Hepatocyte (in vitro differentiated cells): ENCODE results near the gene HNRNPA3. TPM values are rescaled to one million over a fixed set of nuclear protein-coding genes. Genes with fewer than 3 reads are reported as not detected.
"Not testable (repeated sequence)": the region's sequence is repeated elsewhere in the genome, so short reads cannot be mapped to it uniquely, and the experiment has no call there.

Source experiments
- DNase-seq: peaks from one replicate; pipeline ENCODE4 v3.0.0-alpha.2; 2016; ENCODE audit warnings: low spot score
- H2AFZ ChIP-seq: fragments of 200-600 bp; sonication (generic); 2 replicates; pipeline ENCODE4 v1.6.0; 2016; ENCODE audit warnings: antibody characterized with exemption, mild to moderate bottlenecking
- H3K27ac ChIP-seq: fragments of 200-600 bp; sonication (generic); 2 replicates; pipeline ENCODE4 v1.5.1; 2016; ENCODE audit warnings: mild to moderate bottlenecking
- H3K27me3 ChIP-seq: fragments of 200-600 bp; sonication (generic); 2 replicates; pipeline ENCODE4 v1.6.1; 2016
- H3K36me3 ChIP-seq: fragments of 200-600 bp; sonication (generic); replicated peaks from 2 replicates; pipeline ENCODE4 v1.5.1; 2016; ENCODE audit warnings: low read depth; ENCODE audit not compliant: insufficient read depth
- H3K4me1 ChIP-seq: fragments of 200-600 bp; sonication (generic); 2 replicates; pipeline ENCODE4 v1.5.1; 2016; ENCODE audit warnings: mild to moderate bottlenecking, moderate library complexity; ENCODE audit not compliant: insufficient read depth
- H3K4me2 ChIP-seq: fragments of 200-600 bp; sonication (generic); 2 replicates; pipeline ENCODE4 v1.6.0; 2016
- H3K4me3 ChIP-seq: fragments of 200-600 bp; sonication (generic); 2 replicates; pipeline ENCODE4 v1.5.1; 2016; ENCODE audit warnings: mild to moderate bottlenecking
- H3K79me2 ChIP-seq: fragments of 200-600 bp; sonication (generic); 2 replicates; pipeline ENCODE4 v1.6.0; 2017; ENCODE audit warnings: mild to moderate bottlenecking
- H3K9me2 ChIP-seq: fragments of 200-600 bp; sonication (generic); replicated peaks from 2 replicates; pipeline ENCODE4 v1.6.0; 2017; ENCODE audit warnings: mild to moderate bottlenecking; ENCODE audit not compliant: insufficient read depth
- H3K9me3 ChIP-seq: fragments of 200-600 bp; sonication (generic); 2 replicates; pipeline ENCODE4 v1.5.1; 2016; ENCODE audit warnings: low read depth, mild to moderate bottlenecking
- H4K20me1 ChIP-seq: fragments of 200-600 bp; sonication (generic); 2 replicates; pipeline ENCODE4 v1.6.0; 2016; ENCODE audit warnings: mild to moderate bottlenecking; ENCODE audit not compliant: insufficient read depth, poor library complexity, severe bottlenecking
- EZH2 ChIP-seq: fragments of 200-600 bp; sonication (generic); IDR thresholded peaks from 2 replicates; pipeline ENCODE4 v1.6.1; 2016; ENCODE audit warnings: antibody characterized with exemption, mild to moderate bottlenecking, borderline replicate concordance
- EZH2phosphoT487 ChIP-seq: fragments of 200-600 bp; sonication (generic); IDR thresholded peaks from one replicate; pipeline ENCODE4 v1.6.1; 2018; ENCODE audit warnings: antibody characterized with exemption, mild to moderate bottlenecking, low read depth, moderate library complexity; ENCODE audit not compliant: unreplicated experiment, severe bottlenecking
- WGBS: methylation state at CpG from one replicate; pipeline ENCODE4 v1.1.6; 2016; ENCODE audit warnings: low lambda C conversion rate; ENCODE audit errors: missing lambda C conversion rate; 5-methylcytosine and 5-hydroxymethylcytosine counted together
- polyA plus RNA-seq: library from polyadenylated mRNA; unstranded; fragments of >200 nt; fragmentation: Nextera tagmentation; extraction: Ambion mirVana; gene quantifications from 2 replicates; pipeline ENCODE4 v1.2.1, GENCODE V29; 2016
- total RNA-seq: library from RNA; depleted of rRNA; stranded (reverse); fragments of >200 nt; gene quantifications from 2 replicates; pipeline ENCODE4 v1.2.3, GENCODE V29; 2014
- TF ChIP-seq, protein P1 (sequence below): fragments of 200-600 bp; sonication (generic); IDR thresholded peaks from 2 replicates; pipeline ENCODE4 v1.5.1; 2016; ENCODE audit warnings: antibody characterized with exemption, mild to moderate bottlenecking; ENCODE audit not compliant: poor library complexity

HNRNPA3 gene
- total and polyA plus RNA-seq, 2 experiments from 2014 or later: 56.1 to 59.5 TPM

DNA sequence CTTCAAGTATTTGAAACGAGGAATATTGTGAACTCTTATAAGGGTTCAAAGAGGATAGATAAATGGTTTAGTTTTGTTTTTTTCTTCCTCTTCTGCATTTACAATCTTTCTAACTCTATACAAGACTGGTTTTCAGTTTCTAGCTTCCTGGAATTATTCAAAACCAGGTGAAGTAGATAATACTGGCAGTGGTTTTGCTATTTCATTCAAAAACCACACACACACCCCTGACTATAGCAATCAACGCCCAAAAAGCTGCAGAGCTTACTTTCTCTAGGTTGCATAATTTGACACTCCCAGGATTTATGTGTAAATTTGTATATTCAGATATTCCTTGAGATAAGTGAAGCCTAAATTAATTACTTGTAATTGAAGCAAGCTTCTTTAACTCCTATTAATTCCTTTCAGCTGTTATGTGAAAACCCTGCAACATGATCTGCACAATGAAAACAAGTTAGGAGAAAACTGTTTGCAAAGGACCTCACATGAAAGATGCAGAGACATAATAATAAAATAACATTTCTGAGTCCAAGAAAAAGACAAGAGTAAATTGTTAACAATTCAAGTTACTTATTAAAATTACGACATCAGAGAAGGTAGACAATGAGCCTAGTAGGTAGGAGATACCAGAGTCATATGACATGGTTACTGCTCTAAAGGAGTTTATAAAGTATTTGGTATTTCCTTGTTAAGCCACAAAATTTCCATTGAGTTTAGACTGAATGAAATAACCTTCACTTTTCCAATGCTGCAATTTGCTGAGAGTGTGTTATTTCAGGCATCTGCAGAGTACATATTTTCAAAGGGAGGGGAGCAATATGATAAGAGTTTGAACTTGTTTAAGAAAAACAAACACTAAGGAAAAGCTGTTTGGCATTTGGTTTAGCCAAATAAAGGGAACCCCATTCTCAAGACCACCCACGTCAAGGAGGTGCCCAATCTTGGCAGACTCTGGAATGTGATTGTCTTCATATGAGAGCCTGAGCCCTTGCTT lies 53.5 kb downstream of the HNRNPA3 start:
- no peaks in the 10 kb centered on the region for H3K36me3 ChIP-seq

DNA sequence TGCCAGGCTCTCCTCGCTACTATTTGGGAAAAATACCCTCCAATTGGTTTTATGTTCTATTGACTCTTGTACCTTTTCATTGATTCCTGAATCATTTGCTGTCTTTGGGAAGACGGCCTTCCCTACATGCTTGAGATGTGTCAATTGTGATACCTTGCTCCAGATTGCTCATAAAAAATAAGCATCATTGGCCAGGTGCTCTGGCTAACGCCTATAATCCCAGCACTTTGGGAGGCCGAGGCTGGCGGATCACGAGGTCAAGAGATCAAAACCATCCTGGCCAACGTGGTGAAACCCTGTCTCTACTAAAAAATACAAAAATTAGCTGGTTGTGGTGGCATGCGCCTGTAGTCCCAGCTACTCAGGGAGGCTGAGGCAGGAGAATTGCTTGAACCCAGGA lies 54.4 kb downstream of the HNRNPA3 start:
- H3K36me3 ChIP-seq, H3K4me3 ChIP-seq, H3K27me3 ChIP-seq, H3K9me3 ChIP-seq, H4K20me1 ChIP-seq, H2AFZ ChIP-seq, DNase-seq, H3K9me2 ChIP-seq: not testable (repeated sequence)
- 82% methylated on average over 8 of the region's 8 CpGs for WGBS
- Histone ChIP-seq H3K79me2 (peaks cover 21% of the 10 kb centered on the region), H3K4me1 (peaks cover 17% of the 10 kb centered on the region), H3K27ac (peak overlapping the region; percentile 100), H3K4me2 (peak overlapping the region; percentile 80)

More for the DNA sequence above, 53.5 kb downstream of the HNRNPA3 start:
- TF ChIP-seq EZH2 (no peak), EZH2phosphoT487 (no peak)
- TF ChIP-seq, protein P1, sequence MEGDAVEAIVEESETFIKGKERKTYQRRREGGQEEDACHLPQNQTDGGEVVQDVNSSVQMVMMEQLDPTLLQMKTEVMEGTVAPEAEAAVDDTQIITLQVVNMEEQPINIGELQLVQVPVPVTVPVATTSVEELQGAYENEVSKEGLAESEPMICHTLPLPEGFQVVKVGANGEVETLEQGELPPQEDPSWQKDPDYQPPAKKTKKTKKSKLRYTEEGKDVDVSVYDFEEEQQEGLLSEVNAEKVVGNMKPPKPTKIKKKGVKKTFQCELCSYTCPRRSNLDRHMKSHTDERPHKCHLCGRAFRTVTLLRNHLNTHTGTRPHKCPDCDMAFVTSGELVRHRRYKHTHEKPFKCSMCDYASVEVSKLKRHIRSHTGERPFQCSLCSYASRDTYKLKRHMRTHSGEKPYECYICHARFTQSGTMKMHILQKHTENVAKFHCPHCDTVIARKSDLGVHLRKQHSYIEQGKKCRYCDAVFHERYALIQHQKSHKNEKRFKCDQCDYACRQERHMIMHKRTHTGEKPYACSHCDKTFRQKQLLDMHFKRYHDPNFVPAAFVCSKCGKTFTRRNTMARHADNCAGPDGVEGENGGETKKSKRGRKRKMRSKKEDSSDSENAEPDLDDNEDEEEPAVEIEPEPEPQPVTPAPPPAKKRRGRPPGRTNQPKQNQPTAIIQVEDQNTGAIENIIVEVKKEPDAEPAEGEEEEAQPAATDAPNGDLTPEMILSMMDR: no peak
- 22% methylated on average over 4 of the region's 4 CpGs for WGBS
- no peaks in the 10 kb centered on the region for H3K9me3 ChIP-seq
- H3K27me3 ChIP-seq: no peaks in the 10 kb centered on the region
- peak overlapping the region; percentile 80 for H3K4me2 ChIP-seq
- peak overlapping the region; percentile 100 for H3K27ac ChIP-seq
- peak; percentile 48 for DNase-seq
- H3K4me3 ChIP-seq: peak overlapping the region; percentile 87
- H2AFZ ChIP-seq: no peak overlapping the region
- no peaks in the 10 kb centered on the region for H3K9me2 ChIP-seq
- peaks cover 21% of the 10 kb centered on the region for H3K4me1 ChIP-seq
- H4K20me1 ChIP-seq: peaks cover 12% of the 10 kb centered on the region
- peaks cover 29% of the 10 kb centered on the region for H3K79me2 ChIP-seq

DNA sequence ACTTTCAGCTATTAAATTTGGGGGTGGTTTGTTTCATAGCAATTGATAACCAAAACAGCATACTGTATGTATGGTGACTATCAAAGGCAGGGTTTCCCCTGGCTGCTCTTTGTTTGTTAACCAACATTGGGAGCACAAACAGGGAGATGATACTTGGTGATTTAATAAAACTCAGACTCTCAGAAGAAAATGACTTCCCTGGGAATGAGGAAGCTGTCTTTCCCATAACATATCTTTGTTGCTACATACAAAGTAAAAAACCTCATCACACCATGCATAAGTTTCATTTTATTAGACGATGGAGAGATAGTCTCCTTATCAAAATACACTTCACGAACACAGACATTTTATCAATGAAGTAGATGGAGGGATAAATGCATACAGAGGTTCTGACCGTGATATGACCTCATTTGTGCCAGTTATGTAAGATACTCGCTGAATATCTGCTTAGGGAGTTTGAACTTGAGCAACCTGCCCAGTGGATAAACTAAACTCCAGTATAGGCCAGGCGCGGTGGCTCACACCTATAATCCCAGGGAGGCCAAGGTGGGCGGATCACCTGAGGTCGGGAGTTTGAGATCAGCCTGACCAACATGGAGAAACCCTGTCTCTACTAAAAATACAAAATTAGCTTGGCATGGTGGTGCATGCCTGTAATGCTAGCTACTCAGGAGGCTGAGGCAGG lies 55.7 kb downstream of the HNRNPA3 start:
- H3K4me2 ChIP-seq: no peak overlapping the region
- H4K20me1 ChIP-seq: no peaks in the 10 kb centered on the region
- no peaks in the 10 kb centered on the region for H3K9me3 ChIP-seq
- no peak overlapping the region for H2AFZ ChIP-seq
- peaks cover 25% of the 10 kb centered on the region for H3K4me1 ChIP-seq
- WGBS: 79% methylated on average over 8 of the region's 8 CpGs
- no peak overlapping the region for H3K27ac ChIP-seq
- no peaks in the 10 kb centered on the region for H3K36me3 ChIP-seq
- no peak overlapping the region for H3K4me3 ChIP-seq
- H3K79me2 ChIP-seq: peaks cover 8% of the 10 kb centered on the region
- DNase-seq: no peak
- H3K27me3 ChIP-seq: no peaks in the 10 kb centered on the region
- TF ChIP-seq, protein P1: no peak
- TF ChIP-seq EZH2 (no peak), EZH2phosphoT487 (no peak)
- H3K9me2 ChIP-seq: no peaks in the 10 kb centered on the region

GRCh38 chr2:177268901-177269300 lies 56.3 kb downstream of the HNRNPA3 start:
- Histone ChIP-seq H2AFZ (no peak overlapping the region), H3K27ac (no peak overlapping the region), H4K20me1 (no peaks in the 10 kb centered on the region), H3K36me3 (no peaks in the 10 kb centered on the region), H3K79me2 (peaks cover 4% of the 10 kb centered on the region), H3K4me1 (peaks cover 31% of the 10 kb centered on the region), H3K4me3 (no peak overlapping the region), H3K4me2 (no peak overlapping the region), H3K27me3 (no peaks in the 10 kb centered on the region), H3K9me3 (no peaks in the 10 kb centered on the region), H3K9me2 (no peaks in the 10 kb centered on the region)
- TF ChIP-seq, protein P1: no peak
- TF ChIP-seq EZH2: no peak
- TF ChIP-seq EZH2phosphoT487: no peak
- WGBS: 92% methylated on average over 7 of the region's 7 CpGs
- no peak for DNase-seq
